Measurements from ENCODE around the gene GPS1. TPM values are rescaled to one million over a fixed set of nuclear protein-coding genes. Genes with fewer than 3 reads are reported as not detected.
A peak's percentile ranks its signal among the peaks of the same experiment; 100 is the strongest.

Gene GPS1
- total and polyA plus RNA-seq, 9 of the 15 experiments (the other 6 are each of a cell fraction or from before 2014, with no cell fraction given), result 3.1 to 167 (median 69.9) TPM

GRCh38 chr17:82030470-82031302 lies 21.0 kb upstream of the GPS1 start (continued):
- TF ChIP-seq RREB1 (CRISPR knock-in tag; IDR thresholded peaks at IDR 0.05), result peak; percentile 59; the same call in 1 of the 2 replicates
- TF ChIP-seq PYGO2 (tag; IDR thresholded peaks at IDR 0.05), result no peak
- no peak for TF ChIP-seq EZH2 (IDR thresholded peaks at IDR 0.05; ENCODE audit: borderline replicate concordance, low read depth, low read length)
- TF ChIP-seq GABPB1 (CRISPR knock-in tag; IDR thresholded peaks at IDR 0.05), result peak; percentile 84
- peak; percentile 63 for TF ChIP-seq HMGN3 (IDR thresholded peaks at IDR 0.05; ENCODE audit: borderline replicate concordance, extremely low read depth, insufficient read length, low read depth, low read length)
- TF ChIP-seq HNRNPH1 (optimal IDR thresholded peaks at IDR 0.05; ENCODE audit: low read depth, low read length), result no peak
- TF ChIP-seq RB1 (IDR thresholded peaks at IDR 0.05; ENCODE audit: low read depth), result peak; percentile 84
- peak; percentile 81 to 82 for TF ChIP-seq NRF1 (conservative IDR thresholded peaks at IDR 0.05 in 1 of 2, IDR thresholded peaks at IDR 0.05 in 1 of 2)
- TF ChIP-seq SRSF7 (optimal IDR thresholded peaks at IDR 0.05; ENCODE audit: low read depth, low read length), result no peak
- TF ChIP-seq MTA3 (IDR thresholded peaks at IDR 0.05; ENCODE audit: borderline replicate concordance), result 0 out of 2 replicates have a peak, but pooled peaks have one; percentile 73
- TF ChIP-seq IFI16 (CRISPR knock-in tag; IDR thresholded peaks at IDR 0.05), result no peak
- TF ChIP-seq TCF15 (CRISPR knock-in tag; IDR thresholded peaks at IDR 0.05), result no peak
- no peak for TF ChIP-seq TCFL5 (CRISPR knock-in tag; conservative IDR thresholded peaks at IDR 0.05)
- no peak for TF ChIP-seq DPF2 (IDR thresholded peaks at IDR 0.05)
- TF ChIP-seq, protein P1, sequence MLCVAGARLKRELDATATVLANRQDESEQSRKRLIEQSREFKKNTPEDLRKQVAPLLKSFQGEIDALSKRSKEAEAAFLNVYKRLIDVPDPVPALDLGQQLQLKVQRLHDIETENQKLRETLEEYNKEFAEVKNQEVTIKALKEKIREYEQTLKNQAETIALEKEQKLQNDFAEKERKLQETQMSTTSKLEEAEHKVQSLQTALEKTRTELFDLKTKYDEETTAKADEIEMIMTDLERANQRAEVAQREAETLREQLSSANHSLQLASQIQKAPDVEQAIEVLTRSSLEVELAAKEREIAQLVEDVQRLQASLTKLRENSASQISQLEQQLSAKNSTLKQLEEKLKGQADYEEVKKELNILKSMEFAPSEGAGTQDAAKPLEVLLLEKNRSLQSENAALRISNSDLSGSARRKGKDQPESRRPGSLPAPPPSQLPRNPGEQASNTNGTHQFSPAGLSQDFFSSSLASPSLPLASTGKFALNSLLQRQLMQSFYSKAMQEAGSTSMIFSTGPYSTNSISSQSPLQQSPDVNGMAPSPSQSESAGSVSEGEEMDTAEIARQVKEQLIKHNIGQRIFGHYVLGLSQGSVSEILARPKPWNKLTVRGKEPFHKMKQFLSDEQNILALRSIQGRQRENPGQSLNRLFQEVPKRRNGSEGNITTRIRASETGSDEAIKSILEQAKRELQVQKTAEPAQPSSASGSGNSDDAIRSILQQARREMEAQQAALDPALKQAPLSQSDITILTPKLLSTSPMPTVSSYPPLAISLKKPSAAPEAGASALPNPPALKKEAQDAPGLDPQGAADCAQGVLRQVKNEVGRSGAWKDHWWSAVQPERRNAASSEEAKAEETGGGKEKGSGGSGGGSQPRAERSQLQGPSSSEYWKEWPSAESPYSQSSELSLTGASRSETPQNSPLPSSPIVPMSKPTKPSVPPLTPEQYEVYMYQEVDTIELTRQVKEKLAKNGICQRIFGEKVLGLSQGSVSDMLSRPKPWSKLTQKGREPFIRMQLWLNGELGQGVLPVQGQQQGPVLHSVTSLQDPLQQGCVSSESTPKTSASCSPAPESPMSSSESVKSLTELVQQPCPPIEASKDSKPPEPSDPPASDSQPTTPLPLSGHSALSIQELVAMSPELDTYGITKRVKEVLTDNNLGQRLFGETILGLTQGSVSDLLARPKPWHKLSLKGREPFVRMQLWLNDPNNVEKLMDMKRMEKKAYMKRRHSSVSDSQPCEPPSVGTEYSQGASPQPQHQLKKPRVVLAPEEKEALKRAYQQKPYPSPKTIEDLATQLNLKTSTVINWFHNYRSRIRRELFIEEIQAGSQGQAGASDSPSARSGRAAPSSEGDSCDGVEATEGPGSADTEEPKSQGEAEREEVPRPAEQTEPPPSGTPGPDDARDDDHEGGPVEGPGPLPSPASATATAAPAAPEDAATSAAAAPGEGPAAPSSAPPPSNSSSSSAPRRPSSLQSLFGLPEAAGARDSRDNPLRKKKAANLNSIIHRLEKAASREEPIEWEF (CRISPR knock-in tag; IDR thresholded peaks at IDR 0.05), result no peak
- no peak for TF ChIP-seq CCAR2 (IDR thresholded peaks at IDR 0.05; ENCODE audit: low read depth, low read length)

Data from K562 (cell line).